ENCODE results near the gene MAB21L3.

The MAB21L3 gene

GRCh38 chr1:116176306-116176789 lies 65.1 kb downstream of the MAB21L3 start:
- Histone ChIP-seq H3K79me2 (ENCODE audit: insufficient read depth, low read length) (no peaks in the 10 kb centered on the region), H3K27ac (ENCODE audit: low read depth, low read length) (no peak overlapping the region), H3K9me2 (replicated peaks; ENCODE audit: insufficient read depth, low read length) (no peaks in the 10 kb centered on the region), H3K36me3 (ENCODE audit: low read length) (no peaks in the 10 kb centered on the region), H3K9me3 (ENCODE audit: insufficient read depth, low read length) (no peaks in the 10 kb centered on the region), H3K27me3 (ENCODE audit: low read length) (no peaks in the 10 kb centered on the region), H3F3A (ENCODE audit: insufficient read depth) (no peaks in the 10 kb centered on the region), H3K4me2 (ENCODE audit: low read depth, low read length, poor library complexity, severe bottlenecking) (no peak overlapping the region), H3K4me3 (ENCODE audit: insufficient read depth, low read length, poor library complexity, severe bottlenecking) (no peak overlapping the region), H2AFZ (ENCODE audit: low read depth, low read length, severe bottlenecking) (no peak overlapping the region), H3K9ac (ENCODE audit: low read length) (no peak overlapping the region), H4K20me1 (ENCODE audit: low read depth, low read length) (no peaks in the 10 kb centered on the region)
- TF ChIP-seq EZH2phosphoT487 (conservative IDR thresholded peaks at IDR 0.05; ENCODE audit: low read length) (no peak), CTCF (IDR thresholded peaks at IDR 0.05; ENCODE audit: insufficient read depth, low read length, poor library complexity, severe bottlenecking) (no peak)

- Histone ChIP-seq H3K4me3 (ENCODE audit: insufficient read depth, low read length, poor library complexity, severe bottlenecking) (no peak overlapping the region), H3F3A (ENCODE audit: insufficient read depth) (no peaks in the 10 kb centered on the region), H3K9ac (ENCODE audit: low read length) (no peak overlapping the region), H3K27me3 (ENCODE audit: low read length) (no peaks in the 10 kb centered on the region), H3K9me3 (ENCODE audit: insufficient read depth, low read length) (no peaks in the 10 kb centered on the region), H3K4me2 (ENCODE audit: low read depth, low read length, poor library complexity, severe bottlenecking) (no peak overlapping the region), H3K79me2 (ENCODE audit: insufficient read depth, low read length) (no peaks in the 10 kb centered on the region), H4K20me1 (ENCODE audit: low read depth, low read length) (no peaks in the 10 kb centered on the region), H3K27ac (ENCODE audit: low read depth, low read length) (no peak overlapping the region), H3K9me2 (replicated peaks; ENCODE audit: insufficient read depth, low read length) (no peaks in the 10 kb centered on the region), H2AFZ (ENCODE audit: low read depth, low read length, severe bottlenecking) (no peak overlapping the region), H3K36me3 (ENCODE audit: low read length) (no peaks in the 10 kb centered on the region)
- TF ChIP-seq EZH2phosphoT487 (conservative IDR thresholded peaks at IDR 0.05; ENCODE audit: low read length) = no peak
- TF ChIP-seq CTCF (IDR thresholded peaks at IDR 0.05; ENCODE audit: insufficient read depth, low read length, poor library complexity, severe bottlenecking) = no peak
Observed at GRCh38 chr1:116177861-116178260, 66.7 kb downstream of the MAB21L3 start.

GRCh38 chr1:116178837-116179236 lies 67.6 kb downstream of the MAB21L3 start:
- Histone ChIP-seq H3F3A (ENCODE audit: insufficient read depth) (no peaks in the 10 kb centered on the region), H3K4me3 (ENCODE audit: insufficient read depth, low read length, poor library complexity, severe bottlenecking) (no peak overlapping the region), H2AFZ (ENCODE audit: low read depth, low read length, severe bottlenecking) (no peak overlapping the region), H3K9me2 (replicated peaks; ENCODE audit: insufficient read depth, low read length) (no peaks in the 10 kb centered on the region), H3K9ac (ENCODE audit: low read length) (no peak overlapping the region), H3K9me3 (ENCODE audit: insufficient read depth, low read length) (no peaks in the 10 kb centered on the region), H3K27ac (ENCODE audit: low read depth, low read length) (no peak overlapping the region), H3K4me2 (ENCODE audit: low read depth, low read length, poor library complexity, severe bottlenecking) (no peak overlapping the region), H3K36me3 (ENCODE audit: low read length) (no peaks in the 10 kb centered on the region), H3K27me3 (ENCODE audit: low read length) (no peaks in the 10 kb centered on the region), H3K79me2 (ENCODE audit: insufficient read depth, low read length) (no peaks in the 10 kb centered on the region), H4K20me1 (ENCODE audit: low read depth, low read length) (no peaks in the 10 kb centered on the region)
- TF ChIP-seq CTCF (IDR thresholded peaks at IDR 0.05; ENCODE audit: insufficient read depth, low read length, poor library complexity, severe bottlenecking) (no peak), EZH2phosphoT487 (conservative IDR thresholded peaks at IDR 0.05; ENCODE audit: low read length) (no peak)

All from SU-DHL-6 (cell line).